WTC11 (cell line): Measurements from ENCODE around the gene CUL5.

Experiments
- CTCF ChIP-seq: fragments of 200-600 bp; IDR thresholded peaks from 2 replicates; pipeline ENCODE4 v1.8.0; 2022; ENCODE audit warnings: antibody characterized with exemption
- GABPB1 ChIP-seq: sonication (generic); formaldehyde crosslinking; IDR thresholded peaks from 2 replicates; pipeline ENCODE4 v1.8.1; 2023; ENCODE audit warnings: mild to moderate bottlenecking, missing genetic modification reagents
- SP1 ChIP-seq: sonication (generic); formaldehyde crosslinking; conservative IDR thresholded peaks from 2 replicates; pipeline ENCODE4 v1.8.1; 2022; ENCODE audit warnings: missing genetic modification reagents
- TP53 ChIP-seq: sonication (generic); formaldehyde crosslinking; IDR thresholded peaks from 2 replicates; pipeline ENCODE4 v1.8.1; 2023; ENCODE audit warnings: mild to moderate bottlenecking, missing genetic modification reagents

- TF ChIP-seq SP1 (CRISPR knock-in tag) (no peak), TP53 (CRISPR knock-in tag) (no peak), GABPB1 (CRISPR knock-in tag) (no peak), CTCF (no peak)
Measured at GRCh38 chr11:108115500-108116140, 106.9 kb downstream of the CUL5 start.
